Nephron progenitor cell (in vitro differentiated cells): ENCODE results near the gene SPATA9.

Source experiments
- DNase-seq: peaks from one replicate; pipeline ENCODE4 v3.0.0; 2021
- H3K27ac Mint-ChIP-seq: 2 replicates; pipeline ENCODE4 v1.8.0; 2021; ENCODE audit warnings: mild to moderate bottlenecking, moderate library complexity, mixed read lengths
- H3K27me3 Mint-ChIP-seq: 2 replicates; pipeline ENCODE4 v1.8.0; 2021; ENCODE audit warnings: mild to moderate bottlenecking, low read depth, mixed read lengths; ENCODE audit not compliant: poor library complexity
- H3K36me3 Mint-ChIP-seq: 2 replicates; pipeline ENCODE4 v1.8.0; 2021; ENCODE audit warnings: low read depth, mixed read lengths
- H3K4me1 Mint-ChIP-seq: 2 replicates; pipeline ENCODE4 v1.8.0; 2021; ENCODE audit warnings: mixed read lengths
- H3K4me3 Mint-ChIP-seq: 2 replicates; pipeline ENCODE4 v1.8.0; 2021; ENCODE audit warnings: mild to moderate bottlenecking, moderate library complexity, mixed read lengths
- H3K9me3 Mint-ChIP-seq: 2 replicates; pipeline ENCODE4 v1.8.0; 2021; ENCODE audit warnings: mild to moderate bottlenecking, moderate library complexity, mixed read lengths
- CTCF ChIP-seq: fragments of 200-600 bp; sonication (generic); IDR thresholded peaks from 2 replicates; pipeline ENCODE4 v1.5.0; 2021; ENCODE audit warnings: antibody characterized with exemption

SPATA9 gene

GRCh38 chr5:95686651-95687050 is 3.9 kb upstream of the SPATA9 start:
- Mint-ChIP-seq H3K27ac (no peak overlapping the region), H3K4me3 (no peak overlapping the region), H3K9me3 (peaks cover 5% of the 10 kb centered on the region), H3K36me3 (no peaks in the 10 kb centered on the region), H3K4me1 (no peaks in the 10 kb centered on the region), H3K27me3 (peaks cover 6% of the 10 kb centered on the region)
- TF ChIP-seq CTCF, result no peak
- DNase-seq, result no peak

- Mint-ChIP-seq H3K36me3 (no peaks in the 10 kb centered on the region), H3K27ac (no peak overlapping the region), H3K27me3 (peaks cover 6% of the 10 kb centered on the region), H3K9me3 (peaks cover 4% of the 10 kb centered on the region), H3K4me1 (no peaks in the 10 kb centered on the region), H3K4me3 (no peak overlapping the region)
- no peak for DNase-seq
- TF ChIP-seq CTCF, result no peak
Measured at GRCh38 chr5:95684361-95684760, 1.6 kb upstream of the SPATA9 start.

GRCh38 chr5:95673081-95673480 is 9.7 kb downstream of the SPATA9 start:
- H3K4me1 Mint-ChIP-seq, result peaks cover 16% of the 10 kb centered on the region
- TF ChIP-seq CTCF, result no peak
- no peaks in the 10 kb centered on the region for H3K27me3 Mint-ChIP-seq
- H3K36me3 Mint-ChIP-seq, result no peaks in the 10 kb centered on the region
- H3K27ac Mint-ChIP-seq, result no peak overlapping the region
- H3K4me3 Mint-ChIP-seq, result no peak overlapping the region
- no peaks in the 10 kb centered on the region for H3K9me3 Mint-ChIP-seq
- no peak for DNase-seq

- no peaks in the 10 kb centered on the region for H3K36me3 Mint-ChIP-seq
- DNase-seq, result no peak
- no peaks in the 10 kb centered on the region for H3K9me3 Mint-ChIP-seq
- H3K4me3 Mint-ChIP-seq, result no peak overlapping the region
- peaks cover 16% of the 10 kb centered on the region for H3K4me1 Mint-ChIP-seq
- H3K27me3 Mint-ChIP-seq, result no peaks in the 10 kb centered on the region
- TF ChIP-seq CTCF, result no peak
- H3K27ac Mint-ChIP-seq, result peak overlapping the region; percentile 10
Measured at GRCh38 chr5:95672641-95673040, 10.2 kb downstream of the SPATA9 start.

GRCh38 chr5:95671826-95672225 is 11.0 kb downstream of the SPATA9 start:
- no peak for DNase-seq
- H3K27ac Mint-ChIP-seq, result no peak overlapping the region
- no peaks in the 10 kb centered on the region for H3K9me3 Mint-ChIP-seq
- H3K4me1 Mint-ChIP-seq, result peaks cover 16% of the 10 kb centered on the region
- no peak for TF ChIP-seq CTCF
- no peaks in the 10 kb centered on the region for H3K27me3 Mint-ChIP-seq
- no peaks in the 10 kb centered on the region for H3K36me3 Mint-ChIP-seq
- no peak overlapping the region for H3K4me3 Mint-ChIP-seq

GRCh38 chr5:95670568-95670967 is 12.2 kb downstream of the SPATA9 start:
- no peak for DNase-seq
- no peak for TF ChIP-seq CTCF
- peaks cover 16% of the 10 kb centered on the region for H3K4me1 Mint-ChIP-seq
- no peaks in the 10 kb centered on the region for H3K27me3 Mint-ChIP-seq
- H3K36me3 Mint-ChIP-seq, result no peaks in the 10 kb centered on the region
- no peaks in the 10 kb centered on the region for H3K9me3 Mint-ChIP-seq
- no peak overlapping the region for H3K27ac Mint-ChIP-seq
- no peak overlapping the region for H3K4me3 Mint-ChIP-seq
